GM21381 (cell line): ENCODE measurements around the gene DNAJB4.
A peak's percentile ranks its signal among the peaks of the same experiment; 100 is the strongest.
"Not testable (repeated sequence)": the region's sequence is repeated elsewhere in the genome, so short reads cannot be mapped to it uniquely, and the experiment has no call there.

Source experiments
- ATAC-seq: cut with Tn5 transposase; IDR thresholded peaks from one replicate; pipeline ENCODE4 v1.9.1; 2021; ENCODE audit warnings: mild to moderate bottlenecking, moderate library complexity; ENCODE audit not compliant: unreplicated experiment

The DNAJB4 gene

DNA sequence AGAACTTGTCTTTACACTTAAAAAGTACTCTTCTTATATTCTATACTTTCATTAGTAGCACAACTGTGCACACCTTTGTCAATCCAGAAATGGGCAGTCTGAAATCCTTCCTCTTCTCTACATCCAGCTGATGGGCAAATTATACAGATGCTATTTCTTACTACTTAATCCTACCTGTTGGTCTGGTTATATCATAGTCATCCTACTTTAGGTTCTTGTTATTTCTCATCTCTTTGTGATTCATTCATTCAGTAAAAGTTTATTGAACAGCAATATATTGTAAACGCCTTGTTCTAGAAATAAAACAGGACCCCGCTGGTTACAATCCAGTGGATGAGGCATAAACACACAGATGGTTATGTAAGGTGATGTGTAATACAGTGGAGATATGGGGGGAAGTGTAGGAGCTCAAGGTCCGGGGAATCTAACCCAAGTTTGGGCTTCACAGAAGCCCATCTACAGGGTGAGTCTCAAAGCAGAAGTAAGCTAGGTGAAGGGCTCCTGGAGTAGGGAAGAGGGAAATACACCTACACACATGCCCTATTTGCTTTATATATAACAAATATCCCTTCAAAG, 14.0 kb upstream of the DNAJB4 start:
- no peak for ATAC-seq

DNA sequence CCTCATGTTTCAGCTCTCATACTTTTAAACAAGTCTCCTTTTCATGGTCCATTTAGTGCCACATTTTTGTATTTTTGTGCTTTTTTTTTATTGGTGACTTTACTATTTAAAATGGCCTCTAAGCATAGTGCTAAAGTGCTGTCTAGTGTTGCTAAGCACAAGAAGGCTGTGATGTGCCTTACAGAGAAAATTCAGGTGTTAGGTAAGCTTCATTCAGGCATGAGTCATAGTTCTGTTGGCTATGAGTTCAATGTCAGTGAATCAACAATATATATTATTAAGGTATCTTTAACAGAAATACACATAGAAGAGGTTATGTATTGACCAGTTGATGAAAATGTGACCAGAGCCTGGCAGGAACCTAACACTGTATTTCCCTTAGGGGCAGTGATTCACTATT, 13.1 kb upstream of the DNAJB4 start:
- no peak for ATAC-seq

DNA sequence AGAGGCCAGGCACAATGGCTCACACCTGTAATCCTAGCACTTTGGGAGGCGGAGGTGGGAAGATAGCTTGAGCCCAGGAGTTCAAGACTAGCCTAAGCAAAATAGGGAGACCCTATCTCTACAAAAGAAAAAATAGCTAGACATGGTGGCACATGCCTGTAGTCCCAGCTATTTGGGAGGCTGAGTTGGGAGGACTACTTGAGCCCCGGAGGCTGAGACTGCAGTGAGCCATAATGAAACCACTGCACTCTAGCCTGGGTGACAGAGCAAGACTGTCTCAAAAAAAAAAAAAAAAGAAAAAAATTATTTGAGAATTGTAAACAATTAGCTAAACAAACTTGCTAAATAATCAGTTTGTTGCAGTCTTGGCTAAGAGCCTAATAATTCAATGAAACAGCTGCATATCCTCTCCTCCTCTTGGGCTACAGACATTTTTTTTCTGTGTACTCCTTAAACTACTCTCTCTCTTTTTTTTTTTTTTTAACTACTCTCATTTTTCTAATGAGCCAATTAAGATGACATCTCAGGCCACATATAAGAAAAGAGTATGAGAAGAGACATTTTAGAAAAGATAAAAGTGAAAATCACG, 10.5 kb upstream of the DNAJB4 start:
- no peak for ATAC-seq

DNA sequence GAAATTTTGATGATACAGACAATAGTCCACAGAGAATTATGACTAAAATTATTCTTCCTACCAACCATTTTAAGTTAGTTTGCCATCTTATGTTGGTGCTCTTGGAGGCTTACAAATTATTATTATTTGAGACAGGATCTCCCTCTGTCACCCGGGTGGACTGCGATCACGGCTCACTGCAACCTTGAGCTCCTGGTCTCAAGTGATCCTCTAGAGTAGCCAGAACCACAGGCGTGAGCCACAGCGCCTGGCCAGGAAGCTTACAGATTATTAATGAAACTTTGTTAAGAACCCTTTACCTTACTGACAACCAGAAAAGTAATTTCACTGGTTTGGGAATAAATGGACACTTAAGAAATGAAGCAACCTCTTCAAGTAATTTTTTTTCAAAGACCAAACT, 8.0 kb upstream of the DNAJB4 start:
- ATAC-seq: no peak

DNA sequence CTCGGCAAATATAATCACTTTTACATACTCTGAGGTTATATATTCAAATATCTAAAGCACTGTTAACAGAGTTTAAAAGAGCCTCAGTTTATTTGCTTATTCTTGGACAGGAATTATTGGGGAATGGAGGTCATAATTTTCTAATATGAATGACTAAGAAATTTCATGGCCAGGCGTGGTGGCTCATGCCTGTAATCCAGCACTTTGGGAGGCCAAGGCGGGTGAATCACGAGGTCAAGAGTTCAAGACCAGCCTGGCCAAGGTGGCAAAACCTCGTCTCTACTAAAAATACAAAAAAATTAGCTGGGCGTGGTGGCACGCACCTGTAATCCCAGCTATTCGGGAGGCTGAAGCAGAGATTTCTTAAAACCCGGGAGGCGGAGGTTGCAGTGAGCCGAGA, 4.2 kb upstream of the DNAJB4 start:
- ATAC-seq: not testable (repeated sequence)

DNA sequence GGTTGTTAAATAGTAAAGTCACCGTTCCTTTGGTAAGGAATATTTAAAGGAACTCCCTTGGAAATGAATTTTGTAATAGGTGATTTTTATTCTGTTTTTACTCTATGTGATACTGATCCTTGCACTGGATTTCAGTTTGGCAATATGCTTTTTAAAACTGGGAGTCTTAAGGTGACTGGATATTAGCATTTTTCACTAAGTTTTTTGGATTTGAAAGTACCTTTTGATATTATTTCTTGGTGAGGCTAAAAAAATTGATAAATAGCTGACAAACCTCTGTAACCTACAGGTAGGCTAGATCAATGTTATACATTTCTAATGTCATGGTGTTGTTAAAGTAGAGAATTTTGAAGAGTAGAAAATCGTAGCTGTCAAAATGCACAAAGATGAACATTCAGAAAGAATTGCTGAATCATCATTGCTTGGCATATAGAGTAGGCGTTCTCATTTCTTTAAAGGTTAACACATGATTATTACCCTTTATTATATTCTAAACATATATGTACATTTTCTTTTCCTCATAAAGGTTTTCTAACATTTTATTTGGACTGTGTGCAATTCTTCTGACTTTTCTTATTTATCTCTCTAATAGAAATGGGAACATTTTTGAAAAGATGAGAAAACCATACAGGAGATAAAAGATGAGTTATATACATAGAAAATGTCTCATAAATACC, 1.5 kb upstream of the DNAJB4 start:
- no peak for ATAC-seq

DNA sequence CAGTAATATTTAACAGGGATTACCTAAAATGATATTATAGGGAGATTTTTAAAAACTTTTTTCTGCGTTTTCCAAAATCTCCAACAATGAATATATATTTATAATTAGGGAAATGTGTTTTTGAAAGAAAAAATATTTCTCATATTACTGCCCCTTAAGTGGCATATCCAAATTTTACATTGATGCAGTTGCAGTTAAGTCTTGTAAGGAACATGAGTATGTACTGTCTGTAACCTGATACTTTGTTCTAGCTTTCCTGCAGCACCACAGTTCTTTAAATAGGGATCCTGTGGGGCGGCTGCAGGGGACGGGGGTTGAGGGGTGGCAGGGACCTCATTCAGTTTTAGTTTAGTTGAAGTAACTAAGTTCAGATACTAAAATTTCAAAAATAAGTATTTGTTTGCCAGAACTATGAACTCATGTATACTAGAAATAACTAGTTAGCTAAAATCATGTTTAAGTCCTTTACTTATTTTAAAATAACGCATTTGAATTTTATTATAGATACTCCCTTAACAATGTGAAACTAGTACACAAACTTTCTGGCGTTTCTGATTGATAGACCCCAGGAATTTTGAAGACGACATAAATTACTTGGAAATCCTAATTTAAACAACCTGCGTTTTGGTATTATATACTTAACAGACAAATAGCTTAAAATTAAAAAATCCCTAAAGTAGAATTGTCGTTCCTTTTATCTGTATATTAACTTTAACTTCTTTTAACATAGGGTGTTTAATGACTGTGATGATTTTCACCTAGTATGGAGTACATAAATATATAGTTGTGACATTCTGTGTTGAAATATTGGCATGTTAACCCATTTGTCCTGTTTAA, 639 bp upstream of the DNAJB4 start:
- ATAC-seq: peak; percentile 42

DNA sequence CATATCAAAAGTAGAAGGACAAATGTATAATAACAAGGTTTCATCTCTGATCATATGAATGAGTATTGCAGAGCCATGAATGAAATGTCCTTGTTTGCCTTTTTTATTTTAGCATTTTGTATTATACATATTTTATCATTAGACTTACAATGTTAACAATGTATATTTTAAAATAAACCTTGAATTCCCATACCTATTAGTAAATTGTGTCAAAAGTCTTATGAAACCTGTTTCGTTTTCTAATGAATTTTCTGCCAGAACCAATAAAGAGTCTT, 646 bp downstream of the DNAJB4 start:
- ATAC-seq: no peak

DNA sequence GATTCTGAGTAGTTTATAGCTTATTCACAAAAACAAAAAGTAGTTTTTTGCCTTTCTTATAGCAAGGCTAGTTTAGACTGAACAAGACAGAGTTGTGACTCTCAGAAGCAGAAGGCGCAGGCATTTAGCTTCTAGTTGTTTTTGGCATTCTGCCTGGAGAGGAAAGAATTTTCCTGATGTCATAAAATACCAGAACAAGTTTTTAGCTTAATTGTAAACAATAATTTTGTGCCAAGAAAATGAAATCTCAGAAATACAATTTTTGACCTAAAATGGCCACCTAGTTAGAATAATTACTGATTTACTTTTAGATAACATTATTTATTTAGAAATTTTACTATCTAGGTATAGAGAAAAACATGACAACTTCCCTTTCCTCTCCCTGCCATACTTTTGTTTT, 1.0 kb downstream of the DNAJB4 start:
- no peak for ATAC-seq

DNA sequence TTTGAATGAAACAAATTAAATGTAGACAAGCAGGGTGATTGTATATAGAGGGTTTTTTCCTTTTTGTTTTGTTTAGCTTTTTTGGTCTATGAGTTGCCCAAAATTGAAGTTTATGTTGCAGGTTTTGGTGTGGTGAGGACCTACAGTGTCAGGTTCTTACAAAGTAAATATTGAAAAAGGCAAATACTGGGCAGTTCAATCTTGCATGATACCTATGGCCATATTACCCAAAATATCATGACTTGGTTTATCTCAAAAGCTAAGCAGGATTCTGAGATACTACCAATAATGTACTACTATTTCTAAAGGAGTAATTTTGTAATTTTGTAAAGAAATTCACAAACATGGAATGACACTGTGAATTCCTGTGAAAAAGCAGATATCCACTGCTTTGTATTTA, 1.8 kb downstream of the DNAJB4 start:
- ATAC-seq: no peak

DNA sequence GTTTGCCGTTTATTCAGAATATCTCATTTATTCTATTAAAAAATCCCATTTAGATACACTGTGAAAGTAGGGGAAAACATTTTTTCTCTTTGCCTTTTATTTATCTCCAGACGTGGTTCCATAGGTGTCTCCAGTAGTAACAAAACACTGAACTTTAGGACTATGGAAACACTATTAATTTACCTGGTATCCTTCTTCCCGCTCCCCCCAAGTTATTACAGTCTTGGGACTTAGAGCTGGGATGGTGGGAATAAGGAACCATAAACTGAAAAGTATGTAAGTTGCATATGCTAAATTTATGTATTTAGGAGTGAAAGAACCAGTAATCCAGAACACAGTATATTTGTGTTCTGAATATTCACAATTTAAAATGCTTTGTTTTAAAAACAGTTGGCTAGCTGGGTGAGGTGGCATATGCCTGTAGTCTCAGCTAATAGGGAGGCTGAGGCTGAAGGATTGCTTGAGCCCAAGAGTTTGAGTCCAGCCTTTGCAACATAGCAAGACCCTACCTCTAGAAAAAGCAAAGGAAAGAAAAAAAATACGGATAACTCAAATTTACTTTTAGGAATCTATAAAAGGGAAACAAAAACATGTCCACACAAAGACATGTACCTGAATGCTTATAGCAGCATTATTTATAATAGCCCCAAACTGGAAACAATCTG, 3.1 kb downstream of the DNAJB4 start:
- no peak for ATAC-seq

DNA sequence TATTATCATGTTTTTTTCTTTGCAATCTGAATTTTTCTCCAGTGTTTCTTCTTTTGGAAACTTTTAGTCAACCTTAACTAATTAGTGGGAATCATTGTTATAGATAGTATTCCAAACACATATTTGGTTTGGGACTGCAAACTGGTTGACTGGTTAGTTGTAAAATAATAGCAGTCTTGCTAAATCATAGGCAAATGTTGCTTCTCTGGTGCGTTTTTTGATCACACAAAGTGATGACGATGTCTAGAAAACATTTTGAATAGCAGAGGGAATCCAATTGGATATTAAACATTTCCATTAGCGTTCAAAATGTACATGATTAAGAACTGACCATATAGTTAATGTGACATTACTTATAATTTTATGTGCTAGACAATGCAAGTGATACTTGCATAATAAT, 4.5 kb downstream of the DNAJB4 start:
- no peak for ATAC-seq

DNA sequence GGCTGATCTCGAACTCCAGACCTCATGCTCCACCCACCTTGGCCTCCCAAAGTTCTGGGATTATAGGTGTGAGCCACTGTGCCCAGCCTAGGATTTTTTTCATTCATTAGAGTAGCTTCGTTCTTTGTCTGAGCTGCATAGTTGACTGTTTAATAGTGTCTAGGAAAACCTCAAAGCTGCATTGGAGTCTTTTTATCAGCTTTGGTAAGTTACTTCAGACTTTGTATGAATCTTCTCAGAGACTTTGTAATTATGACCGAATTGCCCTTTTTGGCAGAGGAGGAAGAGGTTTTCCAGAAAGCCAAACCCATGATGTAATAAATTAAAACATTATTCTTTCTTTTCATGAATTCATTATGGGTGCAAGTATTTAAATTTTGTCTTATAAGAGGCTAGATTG, 5.1 kb downstream of the DNAJB4 start:
- ATAC-seq: no peak

DNA sequence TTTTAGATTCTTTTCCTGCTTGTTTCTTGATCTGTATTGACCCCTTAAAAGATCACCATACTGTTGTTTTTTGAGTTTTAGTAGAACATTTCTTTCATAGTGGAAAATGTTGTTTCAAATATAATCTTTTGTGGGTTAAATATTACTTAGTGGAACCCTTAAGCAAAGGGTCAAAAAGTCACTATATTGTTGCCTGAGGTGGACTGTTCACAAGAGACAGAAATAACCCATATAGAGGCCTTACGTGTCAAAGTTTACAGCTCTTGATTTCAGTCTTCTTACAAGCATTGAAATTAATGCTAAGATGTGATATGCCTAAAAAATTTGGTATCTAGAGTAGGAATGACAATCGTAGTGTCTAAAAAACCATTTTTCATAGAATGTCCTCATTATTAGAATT, 6.3 kb downstream of the DNAJB4 start:
- ATAC-seq: no peak

DNA sequence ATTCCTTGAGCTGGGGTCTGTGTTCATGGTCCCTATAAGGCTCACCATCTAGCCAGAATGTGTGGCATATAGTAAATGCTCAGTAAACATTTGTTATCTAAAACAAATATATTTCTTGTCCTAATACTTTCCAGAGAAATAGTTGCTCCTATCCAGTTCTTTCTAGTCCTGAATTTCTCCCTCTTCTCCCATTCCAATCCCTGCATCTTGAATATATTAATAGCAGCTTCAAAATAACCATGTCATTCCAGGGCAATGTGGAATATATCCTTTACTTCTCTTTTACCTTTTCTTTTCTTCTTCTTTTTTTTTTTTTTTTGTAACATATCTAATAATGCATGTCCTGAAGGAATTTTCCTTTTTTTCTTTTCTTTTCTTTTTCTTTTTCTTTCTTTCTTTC, 10.4 kb downstream of the DNAJB4 start:
- no peak for ATAC-seq

DNA sequence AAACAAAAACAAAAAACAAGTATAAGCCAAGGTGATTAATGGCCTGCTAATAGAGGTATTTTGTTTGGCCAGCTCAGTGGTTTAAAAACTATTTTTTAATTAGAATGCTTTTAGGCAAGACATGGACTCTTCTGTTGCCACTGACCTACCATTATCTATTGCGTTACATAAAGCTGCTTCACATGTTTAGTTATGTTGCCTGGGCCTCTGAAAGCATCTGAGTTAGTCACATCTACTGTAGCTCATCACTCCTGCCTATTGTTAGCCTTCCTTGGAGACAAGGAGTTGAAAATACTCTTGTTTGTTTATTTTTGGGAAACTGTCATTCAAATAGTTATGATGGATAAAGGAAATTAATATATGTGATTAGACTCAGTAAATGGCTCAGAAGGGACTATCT, 14.3 kb downstream of the DNAJB4 start:
- no peak for ATAC-seq

DNA sequence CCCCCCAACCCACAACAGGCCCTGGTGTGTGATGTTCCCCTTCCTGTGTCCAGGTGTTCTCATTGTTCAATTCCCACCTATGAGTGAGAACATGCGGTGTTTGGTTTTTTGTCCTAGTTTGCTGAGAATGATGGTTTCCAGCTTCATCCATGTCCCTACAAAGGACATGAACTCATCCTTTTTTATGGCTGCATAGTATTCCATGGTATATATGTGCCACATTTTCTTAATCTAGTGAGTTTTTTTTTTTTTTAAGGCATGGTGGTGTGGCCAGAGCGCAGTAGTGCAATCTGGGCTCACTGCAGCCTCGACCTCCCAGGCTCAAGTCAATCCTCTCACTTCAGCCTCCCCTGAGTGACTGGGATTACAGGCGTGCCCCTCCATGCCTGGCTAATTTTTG, 16.4 kb downstream of the DNAJB4 start:
- ATAC-seq: not testable (repeated sequence)

DNA sequence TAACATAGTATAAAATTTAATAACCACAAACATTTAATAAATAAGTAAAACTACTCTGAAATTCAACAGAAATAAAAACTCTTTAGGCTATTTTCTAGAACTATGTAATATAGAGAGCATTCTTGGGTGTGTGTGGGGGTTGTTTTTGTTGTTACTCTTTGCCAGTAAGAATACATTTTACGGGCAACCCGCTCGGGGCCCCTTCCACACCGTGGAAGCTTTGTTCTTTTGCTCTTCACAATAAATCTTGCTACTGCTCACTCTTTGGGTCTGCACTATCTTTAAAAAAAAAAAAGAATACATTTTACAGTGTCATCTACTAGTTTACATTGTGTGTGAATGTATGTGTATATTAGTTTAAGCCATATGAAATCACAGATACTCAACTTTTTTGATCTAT, 25.1 kb downstream of the DNAJB4 start:
- ATAC-seq: no peak

DNA sequence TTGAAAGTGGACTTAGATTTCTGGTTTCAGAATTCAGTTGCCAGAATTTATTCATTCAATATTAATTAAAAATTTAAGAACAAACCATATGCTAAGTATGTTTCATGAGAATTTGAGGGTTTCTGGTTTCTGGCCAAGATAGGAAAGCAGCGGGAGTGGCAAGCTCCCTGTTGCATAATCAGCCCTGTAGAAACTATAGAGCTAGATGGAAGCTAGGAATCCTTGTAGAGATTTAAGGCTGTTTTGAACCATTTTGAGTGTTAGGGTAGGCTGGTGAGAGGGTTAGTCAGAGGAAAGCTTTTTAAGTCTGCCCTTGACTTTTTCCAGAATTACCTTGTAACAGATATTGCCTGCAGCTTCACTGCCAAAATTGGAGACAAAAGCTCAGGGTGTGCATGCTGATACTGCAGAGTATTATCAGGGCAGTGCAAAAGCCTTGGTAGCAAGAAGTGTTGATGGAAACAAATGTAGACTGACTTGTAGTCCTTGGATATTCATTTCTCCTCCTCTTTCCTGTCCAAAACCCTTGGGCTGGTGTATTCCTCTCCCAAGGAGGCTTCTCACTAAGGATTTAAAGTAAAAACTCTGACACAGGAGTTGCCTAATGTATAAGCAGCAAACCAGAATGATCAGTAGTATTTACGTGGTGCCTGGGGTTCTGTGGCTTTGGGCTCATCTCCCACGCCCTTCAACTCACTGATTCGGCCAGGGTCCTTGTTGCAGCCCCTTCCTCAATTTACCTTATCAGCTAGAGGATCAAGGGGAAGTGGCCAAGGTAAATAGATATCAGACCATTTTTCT, 28.5 kb downstream of the DNAJB4 start:
- no peak for ATAC-seq

DNA sequence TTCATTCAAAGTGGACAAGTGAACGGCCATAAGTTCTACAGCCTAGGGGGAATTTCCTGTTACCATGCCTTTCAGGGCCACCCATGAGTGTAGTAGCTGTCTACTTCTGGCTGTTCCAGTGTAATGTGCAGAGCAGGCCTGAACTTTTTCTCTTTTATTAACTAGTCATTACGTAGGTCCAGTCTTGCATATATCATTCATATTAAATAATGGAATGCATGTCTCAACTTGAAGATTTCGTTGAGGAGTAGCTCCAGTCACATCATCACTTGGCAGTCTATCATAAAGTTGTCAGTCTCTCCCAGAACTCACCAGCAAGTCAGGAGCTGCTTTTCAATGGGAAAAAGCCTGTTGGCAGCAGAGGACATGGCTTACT, 29.0 kb downstream of the DNAJB4 start:
- no peak for ATAC-seq

DNA sequence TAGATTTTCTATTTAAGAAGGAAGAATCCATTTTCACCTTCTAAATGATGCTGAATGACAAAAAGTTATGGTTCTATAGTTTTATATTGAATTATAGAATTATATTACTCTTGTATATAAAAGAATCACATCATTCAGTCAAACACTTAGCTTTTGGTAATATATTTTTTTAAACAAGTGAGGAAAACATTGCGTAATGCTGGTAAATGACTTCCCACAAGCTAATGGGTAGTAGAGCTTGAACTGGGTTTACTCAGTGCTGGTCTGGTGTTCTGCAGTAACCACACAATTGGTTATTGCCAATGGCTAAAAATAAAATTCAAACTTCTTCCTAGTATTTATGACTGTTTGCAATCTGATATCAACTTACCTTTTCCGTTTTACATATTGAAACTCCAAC, 30.4 kb downstream of the DNAJB4 start:
- no peak for ATAC-seq
